Caco-2 (cell line): ENCODE data around the gene TBL1X. TPM values are rescaled to one million over a fixed set of nuclear protein-coding genes. Genes with fewer than 3 reads are reported as not detected.

Source experiments
- BruUV-seq: library from RNA; stranded (reverse); fragments of 400-500 nt; replicated peaks from 2 replicates; lab custom pipeline; 2021; lab: Mats Ljungman, UMichigan
- CTCF ChIA-PET: fragments of 300-600 bp; sonication (Branson Sonifier 250); formaldehyde crosslinking; loops from one replicate; lab custom pipeline; 2022; ENCODE audit warnings: antibody characterized with exemption; lab: Charles Lee
- POLR2A ChIA-PET: fragments of 300-600 bp; sonication (Branson Sonifier 250); formaldehyde crosslinking; loops from one replicate; lab custom pipeline; 2022; ENCODE audit warnings: antibody characterized with exemption; lab: Charles Lee
- DNase-seq, 2 experiments: peaks; one replicate each; pipeline versions ENCODE4 v3.0.0 to v3.0.0-alpha.2; 2020 to 2022
- H3K27me3 ChIP-seq: replicated peaks from 2 replicates; pipeline ENCODE4 v1.6.0; 2011; ENCODE audit warnings: low read length; ENCODE audit not compliant: control insufficient read depth, insufficient read depth
- H3K36me3 ChIP-seq: 2 replicates; pipeline ENCODE4 v1.5.1; 2011; ENCODE audit warnings: low read length; ENCODE audit not compliant: control insufficient read depth, insufficient read depth
- H3K4me1 ChIP-seq: fragments of 250-450 bp; sonication (Bioruptor Pico); 2 replicates; pipeline ENCODE4 v1.5.1; 2020; ENCODE audit warnings: mild to moderate bottlenecking
- H3K4me3 ChIP-seq: 2 replicates; pipeline ENCODE4 v1.5.1; 2011; ENCODE audit warnings: low read depth, mild to moderate bottlenecking, control low read depth, low read length
- H3K9me3 ChIP-seq: fragments of 250-450 bp; sonication (Bioruptor Pico); 2 replicates; pipeline ENCODE4 v1.5.1; 2020; ENCODE audit warnings: mild to moderate bottlenecking, moderate library complexity
- H3K27ac Mint-ChIP-seq: one replicate; pipeline ENCODE4 v1.8.0; 2022; ENCODE audit warnings: mixed read lengths; ENCODE audit not compliant: unreplicated experiment
- H3K27me3 Mint-ChIP-seq: one replicate; pipeline ENCODE4 v1.8.0; 2022; ENCODE audit warnings: mixed read lengths; ENCODE audit not compliant: insufficient read depth, unreplicated experiment
- H3K36me3 Mint-ChIP-seq: one replicate; pipeline ENCODE4 v1.8.0; 2022; ENCODE audit warnings: mild to moderate bottlenecking, mixed read lengths; ENCODE audit not compliant: insufficient read depth, unreplicated experiment
- H3K4me1 Mint-ChIP-seq: one replicate; pipeline ENCODE4 v1.8.0; 2022; ENCODE audit warnings: low read depth, mixed read lengths; ENCODE audit not compliant: unreplicated experiment
- H3K4me3 Mint-ChIP-seq: one replicate; pipeline ENCODE4 v1.8.0; 2022; ENCODE audit warnings: mild to moderate bottlenecking, moderate library complexity, mixed read lengths; ENCODE audit not compliant: unreplicated experiment
- H3K9me3 Mint-ChIP-seq: one replicate; pipeline ENCODE4 v1.8.0; 2022; ENCODE audit warnings: mixed read lengths; ENCODE audit not compliant: unreplicated experiment
- intact Hi-C: fragments of 100-400 bp; cut with micrococcal nuclease; formaldehyde crosslinking; loops from one replicate; pipeline ENCODE4 v1.10.0; 2022; ENCODE audit not compliant: unreplicated experiment
- total RNA-seq: library from RNA; stranded (reverse); gene quantifications from 2 replicates; pipeline ENCODE4 v1.2.3, GENCODE V29; 2022
- TF ChIP-seq, protein P1 (sequence below), 2 experiments: fragments of 200-600 bp in 1 of 2; IDR thresholded peaks; 1 replicate in 1 of 2; 2 replicates in 1 of 2; pipeline versions ENCODE4 v1.5.1 to v1.8.0; 2011 to 2022; ENCODE audit warnings: antibody characterized with exemption in 1 of 2, control low read depth in 1 of 2, inconsistent platforms in 1 of 2, low read depth in 1 of 2, low read length in 1 of 2, mild to moderate bottlenecking in 1 of 2, moderate library complexity in 1 of 2; ENCODE audit not compliant: insufficient read depth in 1 of 2, severe bottlenecking in 1 of 2, unreplicated experiment in 1 of 2

Gene TBL1X
- total RNA-seq, 1 experiment from 2014 or later = 84.2 TPM

DNA sequence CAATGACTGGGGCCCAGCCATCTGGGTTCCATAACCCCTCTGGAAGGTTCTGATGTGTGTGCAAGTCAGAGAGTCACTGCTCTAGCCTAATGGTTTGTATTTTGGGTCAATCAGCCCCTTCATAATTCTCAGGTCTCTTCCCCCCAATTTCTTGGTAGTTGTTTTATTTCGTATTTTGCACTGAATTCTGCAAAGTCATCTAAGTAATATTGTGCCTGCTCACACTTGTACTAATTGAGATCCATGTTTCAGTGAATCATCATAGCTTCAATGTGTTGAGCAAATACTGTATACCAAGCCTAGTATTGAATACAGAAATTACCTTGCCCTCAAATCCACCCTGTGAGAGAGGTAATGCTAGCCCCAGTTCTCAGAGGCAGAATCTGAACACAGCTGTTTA, 28.0 kb upstream of the TBL1X start:
- H3K4me3 Mint-ChIP-seq = no peak overlapping the region
- H3K4me1 Mint-ChIP-seq = no peaks in the 10 kb centered on the region
- DNase-seq = no peak
- ChIA-PET CTCF (no interaction called here), POLR2A (interaction anchor here (0.7 kb wide), 1 partner anchor 8 kb away, joined by 6 read pairs; no protein-coding TSS in a partner anchor)
- TF ChIP-seq, protein P1, sequence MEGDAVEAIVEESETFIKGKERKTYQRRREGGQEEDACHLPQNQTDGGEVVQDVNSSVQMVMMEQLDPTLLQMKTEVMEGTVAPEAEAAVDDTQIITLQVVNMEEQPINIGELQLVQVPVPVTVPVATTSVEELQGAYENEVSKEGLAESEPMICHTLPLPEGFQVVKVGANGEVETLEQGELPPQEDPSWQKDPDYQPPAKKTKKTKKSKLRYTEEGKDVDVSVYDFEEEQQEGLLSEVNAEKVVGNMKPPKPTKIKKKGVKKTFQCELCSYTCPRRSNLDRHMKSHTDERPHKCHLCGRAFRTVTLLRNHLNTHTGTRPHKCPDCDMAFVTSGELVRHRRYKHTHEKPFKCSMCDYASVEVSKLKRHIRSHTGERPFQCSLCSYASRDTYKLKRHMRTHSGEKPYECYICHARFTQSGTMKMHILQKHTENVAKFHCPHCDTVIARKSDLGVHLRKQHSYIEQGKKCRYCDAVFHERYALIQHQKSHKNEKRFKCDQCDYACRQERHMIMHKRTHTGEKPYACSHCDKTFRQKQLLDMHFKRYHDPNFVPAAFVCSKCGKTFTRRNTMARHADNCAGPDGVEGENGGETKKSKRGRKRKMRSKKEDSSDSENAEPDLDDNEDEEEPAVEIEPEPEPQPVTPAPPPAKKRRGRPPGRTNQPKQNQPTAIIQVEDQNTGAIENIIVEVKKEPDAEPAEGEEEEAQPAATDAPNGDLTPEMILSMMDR (IDR thresholded peaks at IDR 0.05; ENCODE audit: insufficient read depth in 1 of 2, low read depth in 1 of 2, low read length in 1 of 2, severe bottlenecking in 1 of 2, unreplicated experiment in 1 of 2) = no peak
- no peak overlapping the region for H3K27ac Mint-ChIP-seq
- Histone ChIP-seq H3K36me3 (no peaks in the 10 kb centered on the region), H3K4me3 (no peak overlapping the region), H3K27me3 (no peaks in the 10 kb centered on the region), H3K9me3 (no peaks in the 10 kb centered on the region), H3K4me1 (no peaks in the 10 kb centered on the region)
- H3K36me3 Mint-ChIP-seq = no peaks in the 10 kb centered on the region
- no TSS peak for BruUV-seq
- intact Hi-C loops = no loop called here
- H3K9me3 Mint-ChIP-seq = no peaks in the 10 kb centered on the region
- no peaks in the 10 kb centered on the region for H3K27me3 Mint-ChIP-seq

DNA sequence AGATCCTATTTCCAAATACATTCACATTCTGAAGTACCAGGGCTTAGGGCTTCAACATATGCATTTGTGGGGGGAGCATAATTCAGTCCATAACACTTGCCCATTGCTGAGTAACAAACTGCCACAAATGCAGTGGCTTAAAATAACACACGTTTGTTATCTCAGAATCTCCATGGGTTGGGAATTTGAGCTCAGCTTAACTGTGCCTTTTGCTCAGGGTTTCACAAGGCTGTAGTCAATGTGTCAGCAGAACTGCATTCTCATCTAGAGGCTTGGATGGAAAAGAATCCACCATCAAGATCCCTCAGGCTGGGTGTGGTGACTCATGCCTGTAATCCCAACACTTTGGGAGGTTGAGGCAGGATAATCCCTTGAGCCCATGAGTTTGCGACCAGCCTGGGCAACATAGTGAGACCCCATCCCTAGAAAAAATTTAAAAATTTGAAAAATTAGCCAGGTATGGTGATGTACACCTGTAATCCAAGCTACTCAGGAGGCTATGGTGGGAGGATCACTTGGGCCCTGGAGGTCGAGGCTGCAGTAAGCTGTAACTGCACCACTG, 25.8 kb upstream of the TBL1X start:
- no peaks in the 10 kb centered on the region for H3K27me3 ChIP-seq
- no peaks in the 10 kb centered on the region for H3K9me3 ChIP-seq
- no peak overlapping the region for H3K4me3 ChIP-seq
- H3K27ac Mint-ChIP-seq = no peak overlapping the region
- H3K36me3 ChIP-seq = no peaks in the 10 kb centered on the region
- no peaks in the 10 kb centered on the region for H3K36me3 Mint-ChIP-seq
- H3K27me3 Mint-ChIP-seq = no peaks in the 10 kb centered on the region
- H3K4me1 ChIP-seq = no peaks in the 10 kb centered on the region
- POLR2A ChIA-PET = interaction anchor here (0.6 kb wide), 1 partner anchor 10 kb away, joined by 3 read pairs; no protein-coding TSS in a partner anchor
- CTCF ChIA-PET = no interaction called here
- BruUV-seq = no TSS peak
- no peak for DNase-seq
- intact Hi-C loops = no loop called here
- no peak overlapping the region for H3K4me3 Mint-ChIP-seq
- H3K4me1 Mint-ChIP-seq = no peaks in the 10 kb centered on the region
- H3K9me3 Mint-ChIP-seq = no peaks in the 10 kb centered on the region
- TF ChIP-seq, protein P1 (IDR thresholded peaks at IDR 0.05; ENCODE audit: insufficient read depth in 1 of 2, low read depth in 1 of 2, low read length in 1 of 2, severe bottlenecking in 1 of 2, unreplicated experiment in 1 of 2) = no peak

DNA sequence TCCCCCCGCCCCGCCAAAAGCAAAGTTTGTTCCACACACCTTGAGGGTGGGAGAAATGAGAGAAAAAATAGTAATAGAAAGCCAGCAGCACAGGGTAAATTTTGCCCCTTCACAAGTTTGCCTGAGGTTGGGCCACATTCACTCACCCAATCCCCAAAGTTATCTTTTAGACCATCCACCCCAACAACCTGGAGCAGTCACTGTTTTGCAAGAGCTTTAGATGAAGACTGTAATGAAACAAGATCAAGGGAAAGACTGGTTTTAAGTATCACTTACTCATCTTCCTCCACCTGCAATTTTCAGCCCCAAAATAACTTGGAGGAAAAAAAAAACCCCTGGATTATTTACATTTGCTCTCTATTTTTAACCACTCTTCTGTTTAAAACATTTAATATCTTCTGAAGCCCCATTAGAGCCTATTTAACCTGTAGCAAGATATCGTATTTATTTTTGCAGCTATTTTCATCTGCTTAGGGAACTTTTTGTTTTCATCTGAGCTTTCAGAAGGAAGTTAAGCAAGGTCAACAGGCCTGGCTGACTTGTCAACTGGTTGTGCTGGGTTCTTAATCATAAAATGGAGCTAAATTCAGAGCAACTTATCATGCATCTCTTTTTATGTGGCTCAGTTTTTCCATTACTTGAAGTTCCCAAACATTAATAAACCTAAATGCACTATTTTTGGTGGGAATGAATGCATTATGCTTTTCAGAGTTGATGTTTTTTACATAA, 24.6 kb upstream of the TBL1X start:
- H3K36me3 Mint-ChIP-seq = no peaks in the 10 kb centered on the region
- Histone ChIP-seq H3K4me1 (no peaks in the 10 kb centered on the region), H3K36me3 (no peaks in the 10 kb centered on the region), H3K9me3 (no peaks in the 10 kb centered on the region), H3K4me3 (no peak overlapping the region), H3K27me3 (no peaks in the 10 kb centered on the region)
- intact Hi-C loops = no loop called here
- H3K27me3 Mint-ChIP-seq = no peaks in the 10 kb centered on the region
- H3K9me3 Mint-ChIP-seq = no peaks in the 10 kb centered on the region
- ChIA-PET POLR2A (no interaction called here), CTCF (no interaction called here)
- no TSS peak for BruUV-seq
- H3K4me1 Mint-ChIP-seq = no peaks in the 10 kb centered on the region
- no peak overlapping the region for H3K27ac Mint-ChIP-seq
- no peak for DNase-seq
- TF ChIP-seq, protein P1 (IDR thresholded peaks at IDR 0.05; ENCODE audit: insufficient read depth in 1 of 2, low read depth in 1 of 2, low read length in 1 of 2, severe bottlenecking in 1 of 2, unreplicated experiment in 1 of 2) = no peak
- no peak overlapping the region for H3K4me3 Mint-ChIP-seq
